ENCODE results near the gene SYNE3. TPM values are rescaled to one million over a fixed set of nuclear protein-coding genes. Genes with fewer than 3 reads are reported as not detected.

Gene SYNE3
- total RNA-seq, 6 experiments from 2014 or later, result 14.8 to 20.4 (median 16.3) TPM

DNA sequence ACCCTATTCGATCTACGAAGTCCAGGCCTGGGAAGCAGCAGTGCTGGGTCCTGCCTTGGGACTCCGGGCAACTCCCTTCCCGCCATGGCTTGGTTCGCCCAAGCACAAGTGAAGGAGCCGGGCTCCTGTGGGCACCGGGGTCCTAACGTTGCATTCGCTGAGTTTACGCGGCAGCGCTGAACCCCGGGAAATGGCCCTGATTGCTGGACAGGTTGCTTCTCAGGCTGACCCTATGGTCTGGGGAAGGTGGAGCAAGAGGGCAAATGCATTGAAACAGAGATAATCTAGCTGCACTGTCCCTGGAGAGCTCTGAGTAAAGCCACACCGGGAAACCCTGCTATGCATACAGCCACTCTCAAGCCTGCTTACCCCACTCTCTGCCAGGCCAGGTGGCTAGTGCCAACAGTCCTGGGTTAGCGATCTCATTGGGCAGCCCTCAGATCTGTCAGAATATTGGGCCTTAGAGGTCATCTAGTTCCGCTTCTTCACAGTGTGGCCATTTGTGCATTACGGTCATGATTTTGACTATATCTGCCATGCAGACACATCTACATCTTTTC lies 11.3 kb downstream of the SYNE3 start:
- no peak for TF ChIP-seq CTCF (IDR thresholded peaks at IDR 0.05)
- DNase-seq, result no peak
- no peak overlapping the region for H3K4me3 Mint-ChIP-seq
- no peaks in the 10 kb centered on the region; the same call in 1 of the 2 replicates for H3K27me3 Mint-ChIP-seq (ENCODE audit: insufficient read depth)
- H3K4me1 Mint-ChIP-seq (ENCODE audit: low read depth), result peaks cover 80% of the 10 kb centered on the region
- peaks cover 18% of the 10 kb centered on the region; the same call in 1 of the 2 replicates for H3K36me3 Mint-ChIP-seq (ENCODE audit: low read depth)
- H3K27ac Mint-ChIP-seq, result peak overlapping the region; percentile 84; the same call in 1 of the 2 replicates
- H3K9me3 Mint-ChIP-seq, result no peaks in the 10 kb centered on the region

DNA sequence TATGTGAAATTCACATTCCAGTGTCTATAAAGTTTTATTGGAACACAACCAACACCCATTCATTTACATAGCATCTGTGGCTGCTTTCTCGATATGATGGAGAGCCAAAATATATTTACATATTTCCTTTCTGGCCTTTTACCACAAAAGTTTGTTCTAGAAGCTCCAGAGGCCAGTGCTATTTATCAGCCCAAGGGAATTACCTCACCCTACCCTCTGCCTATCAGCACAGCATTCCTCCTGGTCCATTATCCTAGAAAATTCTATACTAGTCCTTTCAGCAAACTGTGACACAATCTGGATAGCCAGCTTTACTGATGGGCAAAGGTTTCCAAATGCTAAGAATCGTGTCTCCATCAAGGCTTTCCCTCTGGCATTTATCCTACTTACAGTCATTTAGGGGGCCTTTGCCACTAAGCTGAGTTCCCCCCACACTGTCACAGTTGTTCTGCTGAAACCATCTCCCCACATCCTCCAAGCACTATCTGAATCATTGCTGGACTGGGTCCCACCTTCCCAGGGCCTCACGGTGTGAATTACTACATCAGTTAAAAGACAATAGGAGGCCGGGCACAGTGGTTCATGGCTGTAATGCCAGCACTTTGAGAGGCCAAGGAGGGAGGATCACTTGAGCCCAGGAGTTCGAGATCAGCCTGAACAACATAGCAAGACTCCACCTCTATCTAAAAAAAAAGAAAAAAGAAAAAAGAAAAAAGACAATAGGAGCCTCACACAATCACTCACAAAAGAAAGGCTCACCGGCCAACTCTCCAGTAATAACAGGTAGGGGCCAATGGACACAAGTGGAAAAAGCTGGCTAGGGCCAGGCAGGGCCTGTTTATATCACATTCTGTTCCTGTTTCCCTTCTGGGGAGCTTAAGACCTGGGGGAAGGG lies 12.1 kb downstream of the SYNE3 start:
- H3K36me3 Mint-ChIP-seq (ENCODE audit: low read depth), result peaks cover 14% of the 10 kb centered on the region; the same call in 1 of the 2 replicates
- peak overlapping the region; percentile 28 for H3K4me3 Mint-ChIP-seq
- peaks cover 84% of the 10 kb centered on the region for H3K4me1 Mint-ChIP-seq (ENCODE audit: low read depth)
- DNase-seq, result no peak
- no peak for TF ChIP-seq CTCF (IDR thresholded peaks at IDR 0.05)
- no peaks in the 10 kb centered on the region for H3K9me3 Mint-ChIP-seq
- H3K27ac Mint-ChIP-seq, result peak overlapping the region; percentile 84
- no peaks in the 10 kb centered on the region; the same call in 1 of the 2 replicates for H3K27me3 Mint-ChIP-seq (ENCODE audit: insufficient read depth)

- H3K36me3 Mint-ChIP-seq (ENCODE audit: low read depth), result peaks cover 14% of the 10 kb centered on the region; the same call in 1 of the 2 replicates
These were observed 12.9 kb downstream of the SYNE3 start for GRCh38 chr14:95503365-95504134.

GRCh38 chr14:95502381-95502950 lies 14.0 kb downstream of the SYNE3 start:
- peak overlapping the region; percentile 25 for H3K27ac Mint-ChIP-seq
- no peak overlapping the region; the same call in 1 of the 2 replicates for H3K4me3 Mint-ChIP-seq
- no peak for TF ChIP-seq CTCF (IDR thresholded peaks at IDR 0.05)
- H3K27me3 Mint-ChIP-seq (ENCODE audit: insufficient read depth), result no peaks in the 10 kb centered on the region; the same call in 1 of the 2 replicates
- no peak for DNase-seq
- H3K9me3 Mint-ChIP-seq, result no peaks in the 10 kb centered on the region
- peaks cover 8% of the 10 kb centered on the region; the same call in 1 of the 2 replicates for H3K36me3 Mint-ChIP-seq (ENCODE audit: low read depth)
- peaks cover 87% of the 10 kb centered on the region for H3K4me1 Mint-ChIP-seq (ENCODE audit: low read depth)

More at GRCh38 chr14:95503365-95504134, 12.9 kb downstream of the SYNE3 start:
- Mint-ChIP-seq H3K9me3 (no peaks in the 10 kb centered on the region), H3K4me1 (ENCODE audit: low read depth) (peaks cover 90% of the 10 kb centered on the region), H3K4me3 (no peak overlapping the region), H3K27me3 (ENCODE audit: insufficient read depth) (no peaks in the 10 kb centered on the region; the same call in 1 of the 2 replicates), H3K27ac (peak overlapping the region; percentile 84; the same call in 1 of the 2 replicates)
- no peak for TF ChIP-seq CTCF (IDR thresholded peaks at IDR 0.05)
- no peak for DNase-seq

All from HFFc6 (cell line).